Activated CD4-positive, alpha-beta T cell treated with anti-CD3 and anti-CD28 coated beads, Interleukin-2, amount 10 ng/mL, durations not matched to agents 7 days and 5 days (primary cell): ENCODE results near the gene POLR1G. TPM values are rescaled to one million over a fixed set of nuclear protein-coding genes. Genes with fewer than 3 reads are reported as not detected.
A peak's percentile ranks its signal among the peaks of the same experiment; 100 is the strongest.
"Not testable (repeated sequence)": the region's sequence is repeated elsewhere in the genome, so short reads cannot be mapped to it uniquely, and the experiment has no call there.

Source experiments
- CTCF ChIA-PET: fragments of 350-600 bp; sonication (Branson Sonifier 250); formaldehyde crosslinking; loops from one replicate; lab custom pipeline; 2021; ENCODE audit warnings: antibody characterized with exemption; lab: Charles Lee
- POLR2A ChIA-PET: fragments of 350-600 bp; sonication (Branson Sonifier 250); formaldehyde crosslinking; loops from one replicate; lab custom pipeline; 2021; ENCODE audit warnings: antibody characterized with exemption; lab: Charles Lee
- DNase-seq: peaks from one replicate; pipeline ENCODE4 v3.0.0-alpha.2; 2020
- H3K27ac Mint-ChIP-seq: one replicate; pipeline ENCODE4 v1.8.0; 2021; ENCODE audit warnings: mild to moderate bottlenecking, moderate library complexity, mixed read lengths
- H3K27me3 Mint-ChIP-seq: one replicate; pipeline ENCODE4 v1.8.0; 2021; ENCODE audit warnings: mixed read lengths
- H3K36me3 Mint-ChIP-seq: one replicate; pipeline ENCODE4 v1.8.0; 2021; ENCODE audit warnings: low read depth, mixed read lengths
- H3K4me1 Mint-ChIP-seq: one replicate; pipeline ENCODE4 v1.8.0; 2021; ENCODE audit warnings: mixed read lengths
- H3K4me3 Mint-ChIP-seq: one replicate; pipeline ENCODE4 v1.8.0; 2021; ENCODE audit warnings: mild to moderate bottlenecking, moderate library complexity, mixed read lengths
- H3K9me3 Mint-ChIP-seq: one replicate; pipeline ENCODE4 v1.8.0; 2021; ENCODE audit warnings: mixed read lengths
- total RNA-seq, 2 experiments: library from RNA; stranded (reverse); gene quantifications; one replicate each; pipeline ENCODE4 v1.2.3, GENCODE V29; 2021

Gene POLR1G
- total RNA-seq, 2 experiments from 2014 or later = 7.0 to 7.4 TPM

DNA sequence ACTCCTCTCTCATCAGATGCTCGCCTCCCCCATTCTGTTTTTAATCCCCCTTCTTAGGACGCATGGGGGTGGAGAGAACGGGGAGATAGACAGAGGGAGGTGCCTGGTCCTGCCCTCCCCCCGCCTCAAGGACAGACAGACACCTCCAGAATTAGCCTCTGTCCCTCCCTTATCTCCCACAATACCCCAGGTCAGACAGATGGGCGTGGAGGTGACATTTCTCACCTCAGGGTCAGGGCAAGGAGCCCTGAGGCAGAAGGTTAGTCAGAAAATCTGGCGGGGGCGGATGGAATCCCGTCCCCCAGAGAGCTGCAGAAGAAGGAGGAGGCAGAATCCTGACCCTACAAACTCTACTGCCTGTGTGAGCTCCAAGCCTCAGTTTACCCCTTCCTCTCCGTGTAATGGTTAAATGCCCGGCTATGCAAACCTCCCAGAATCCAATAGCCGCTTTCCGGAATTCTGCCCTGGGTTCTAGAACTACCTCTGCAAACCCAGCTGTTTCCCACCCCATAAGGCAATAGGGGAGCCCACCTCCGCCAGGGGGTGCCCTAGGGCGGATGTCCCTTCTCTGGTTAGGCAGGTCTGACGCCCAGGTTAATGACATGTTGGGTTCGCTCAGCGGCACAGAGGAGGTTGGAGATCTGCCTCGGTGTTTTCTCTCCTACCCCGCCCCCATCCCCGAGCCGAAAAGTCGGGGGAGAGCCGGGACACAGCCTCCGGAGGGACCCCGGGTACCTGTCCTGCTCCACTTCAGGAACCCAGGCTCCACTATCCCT is 2.5 kb upstream of the POLR1G start:
- Mint-ChIP-seq H3K4me1 (peaks cover 43% of the 10 kb centered on the region), H3K27ac (peak overlapping the region; percentile 95), H3K4me3 (peak overlapping the region; percentile 85), H3K36me3 (peaks cover 1% of the 10 kb centered on the region), H3K9me3 (no peaks in the 10 kb centered on the region), H3K27me3 (peaks cover 19% of the 10 kb centered on the region)
- ChIA-PET POLR2A (no interaction called here), CTCF (interaction anchor here (0.5 to 4.5 kb wide), 8 partner anchors 10 to 425 kb away, joined by 3 to 32 read pairs (median 4); no protein-coding TSS in a partner anchor)
- peak; percentile 75 for DNase-seq

DNA sequence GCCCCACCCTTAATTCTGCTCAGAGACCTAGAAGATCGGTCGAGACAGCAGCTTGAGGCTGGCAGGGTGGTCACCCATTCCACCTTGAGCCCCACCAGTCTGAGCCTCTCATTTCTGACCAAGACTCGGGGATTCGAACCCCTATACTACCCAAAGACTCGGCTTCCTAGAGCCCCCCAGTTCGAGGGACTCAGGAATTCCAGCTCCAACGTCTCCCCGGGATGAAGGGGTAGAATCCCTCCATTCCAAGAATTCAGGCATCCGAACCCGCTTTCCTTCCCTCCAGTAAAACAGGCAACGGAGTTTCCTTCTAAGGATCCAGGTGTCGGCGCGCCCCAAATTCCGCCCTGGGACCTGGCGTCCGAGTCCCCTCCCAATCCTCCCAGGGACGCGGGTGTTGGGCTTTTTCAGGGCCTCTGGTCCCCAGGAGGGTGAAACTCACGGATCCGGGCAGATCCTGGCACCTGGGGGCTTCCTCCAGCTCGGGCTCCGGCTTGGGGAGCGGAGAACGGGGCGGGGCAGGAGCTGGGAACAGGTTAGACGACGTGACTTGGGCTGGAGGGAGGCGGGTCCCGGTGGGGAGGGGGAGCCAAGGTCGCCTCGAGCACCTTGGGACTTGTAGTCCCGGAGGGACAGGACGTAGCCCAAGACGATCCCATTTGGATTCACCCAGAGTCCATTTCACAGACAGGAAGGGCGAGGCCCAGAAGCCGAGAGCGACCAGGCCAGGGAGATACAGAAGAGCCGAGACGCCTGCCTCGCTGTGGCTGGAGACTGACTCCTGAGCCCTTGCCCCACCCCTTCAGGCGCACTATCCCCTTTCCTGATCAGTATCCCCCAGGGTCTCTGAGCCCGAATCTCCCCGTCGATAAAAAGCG is 1.6 kb upstream of the POLR1G start, which contains the start of gene PPP1R13L:
PPP1R13L (minus strand) TSS at position 513 of the 878 bp plus-strand sequence. CDS start 6,751 bp downstream, outside the sequence.
- peak; percentile 74 for DNase-seq
- ChIA-PET CTCF (interaction anchor here (0.5 to 4.5 kb wide), 7 partner anchors 9 to 238 kb away, joined by 3 to 32 read pairs (median 4); no protein-coding TSS in a partner anchor), POLR2A (no interaction called here)
- peak within 1 kb of the TSS; percentile 95 for H3K27ac Mint-ChIP-seq
- H3K4me1 Mint-ChIP-seq = peaks cover 43% of the 10 kb centered on the region
- H3K9me3 Mint-ChIP-seq = no peaks in the 10 kb centered on the region
- peak within 1 kb of the TSS; percentile 85 for H3K4me3 Mint-ChIP-seq
- H3K36me3 Mint-ChIP-seq = peaks cover 1% of the 10 kb centered on the region
- peaks cover 19% of the 10 kb centered on the region for H3K27me3 Mint-ChIP-seq

DNA sequence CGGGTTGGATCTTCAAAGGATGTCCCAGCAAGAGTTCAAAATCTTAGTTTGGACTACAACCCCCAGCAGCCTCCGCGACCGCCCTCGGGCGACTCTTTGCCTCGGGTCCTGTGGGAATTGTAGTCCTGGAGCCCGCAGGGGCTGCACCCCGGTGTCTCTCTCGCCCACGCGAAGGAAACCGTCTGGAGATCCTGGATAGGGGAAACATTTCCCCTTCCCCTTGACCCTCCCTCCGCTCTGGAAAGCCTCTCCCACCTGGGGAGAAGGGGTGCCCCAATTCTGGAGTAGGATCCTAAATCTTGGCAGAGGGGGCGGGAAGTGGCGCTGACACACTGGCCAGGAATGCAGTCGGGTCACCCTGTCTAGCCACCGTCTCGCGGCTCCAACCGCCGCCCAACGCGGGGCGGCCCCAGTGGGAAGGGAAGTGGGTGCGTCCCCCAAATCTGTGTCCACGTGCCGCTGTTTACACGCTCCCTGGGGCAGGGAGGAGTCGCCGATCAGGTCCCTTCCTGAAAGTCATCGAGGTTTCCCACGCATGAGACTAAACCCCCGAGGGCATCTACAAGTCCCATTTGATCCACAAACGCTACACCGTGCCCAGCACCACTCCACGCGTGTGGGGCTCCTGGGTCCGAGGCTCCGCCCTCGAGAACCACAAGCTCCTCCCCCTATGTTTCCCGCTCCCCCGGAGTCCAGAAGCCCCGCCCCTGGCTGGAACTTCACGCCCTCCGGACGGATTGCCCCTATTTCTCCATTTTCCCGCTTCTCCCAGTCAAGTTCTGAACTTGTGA is 814 bp upstream of the POLR1G start:
- POLR2A ChIA-PET = no interaction called here
- DNase-seq = peak; percentile 88
- peak overlapping the region; percentile 85 for H3K4me3 Mint-ChIP-seq

DNA sequence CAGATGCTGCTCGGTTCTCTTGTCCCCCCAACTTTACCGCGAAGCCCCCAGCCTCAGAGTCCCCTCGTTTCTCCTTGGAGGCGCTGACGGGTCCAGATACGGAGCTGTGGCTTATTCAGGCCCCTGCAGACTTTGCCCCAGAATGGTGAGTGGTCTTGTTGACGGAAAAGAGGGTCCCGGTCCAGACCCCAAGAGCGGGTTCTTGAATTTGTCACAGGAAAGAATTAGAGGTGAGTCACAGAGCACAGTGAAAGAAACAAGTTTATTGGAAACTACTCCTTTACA is 589 bp downstream of the POLR1G start:
- no peak for DNase-seq
- ChIA-PET POLR2A (no interaction called here), CTCF (interaction anchor here (0.8 to 2.0 kb wide), 4 partner anchors 9 to 78 kb away, joined by 3 to 8 read pairs (median 5); no protein-coding TSS in a partner anchor)
- Mint-ChIP-seq H3K27ac (peak overlapping the region; percentile 95), H3K27me3 (peaks cover 19% of the 10 kb centered on the region), H3K4me1 (peaks cover 43% of the 10 kb centered on the region), H3K4me3 (peak overlapping the region; percentile 85), H3K9me3 (no peaks in the 10 kb centered on the region), H3K36me3 (peaks cover 1% of the 10 kb centered on the region)

More for the DNA sequence above, 814 bp upstream of the POLR1G start:
- H3K27me3 Mint-ChIP-seq = peaks cover 19% of the 10 kb centered on the region
- peak overlapping the region; percentile 95 for H3K27ac Mint-ChIP-seq
- CTCF ChIA-PET = interaction anchor here (0.7 to 4.5 kb wide), 5 partner anchors 34 to 255 kb away, joined by 3 to 32 read pairs (median 3); no protein-coding TSS in a partner anchor
- H3K9me3 Mint-ChIP-seq = no peaks in the 10 kb centered on the region
- H3K4me1 Mint-ChIP-seq = peaks cover 43% of the 10 kb centered on the region
- H3K36me3 Mint-ChIP-seq = peaks cover 1% of the 10 kb centered on the region

DNA sequence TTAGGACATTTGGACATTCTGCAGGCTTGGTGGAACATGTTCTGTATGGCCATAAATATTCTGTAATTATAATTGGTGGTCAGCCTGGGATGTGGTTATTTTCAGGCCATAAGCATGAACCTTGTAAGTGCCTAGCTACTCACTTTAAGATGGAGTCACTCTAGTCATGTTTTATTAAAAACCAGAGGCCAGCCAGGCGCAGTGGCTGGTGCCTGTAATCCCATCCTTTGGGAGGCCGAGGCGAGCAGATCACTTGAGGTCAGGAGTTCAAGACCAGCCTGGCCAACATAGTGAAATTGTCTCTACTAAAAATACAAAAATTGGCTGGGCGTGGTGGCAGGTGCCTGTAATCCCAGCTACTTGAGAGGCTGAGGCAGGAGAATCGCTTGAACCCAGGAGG is 1.1 kb downstream of the POLR1G start:
- Mint-ChIP-seq H3K27me3 (peaks cover 19% of the 10 kb centered on the region), H3K4me1 (peaks cover 41% of the 10 kb centered on the region), H3K4me3 (peak overlapping the region; percentile 85)
- H3K9me3 Mint-ChIP-seq, H3K36me3 Mint-ChIP-seq, H3K27ac Mint-ChIP-seq, DNase-seq, POLR2A ChIA-PET: not testable (repeated sequence)
- CTCF ChIA-PET = interaction anchor here (0.5 to 2.0 kb wide), 6 partner anchors 9 to 78 kb away, joined by 3 to 8 read pairs (median 4); no protein-coding TSS in a partner anchor

DNA sequence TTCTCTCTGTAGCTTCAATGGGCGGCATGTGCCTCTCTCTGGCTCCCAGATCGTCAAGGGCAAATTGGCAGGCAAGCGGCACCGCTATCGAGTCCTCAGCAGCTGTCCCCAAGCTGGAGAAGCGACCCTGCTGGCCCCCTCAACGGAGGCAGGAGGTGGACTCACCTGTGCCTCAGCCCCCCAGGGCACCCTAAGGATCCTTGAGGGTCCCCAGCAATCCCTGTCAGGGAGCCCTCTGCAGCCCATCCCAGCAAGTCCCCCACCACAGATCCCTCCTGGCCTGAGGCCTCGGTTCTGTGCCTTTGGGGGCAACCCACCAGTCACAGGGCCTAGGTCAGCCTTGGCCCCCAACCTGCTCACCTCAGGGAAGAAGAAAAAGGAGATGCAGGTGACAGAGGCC is 1.7 kb downstream of the POLR1G start:
- Mint-ChIP-seq H3K4me1 (peaks cover 40% of the 10 kb centered on the region), H3K27ac (no peak overlapping the region), H3K36me3 (peaks cover 6% of the 10 kb centered on the region), H3K4me3 (peak overlapping the region; percentile 14), H3K9me3 (no peaks in the 10 kb centered on the region), H3K27me3 (peaks cover 14% of the 10 kb centered on the region)
- POLR2A ChIA-PET = no interaction called here
- no peak for DNase-seq
- CTCF ChIA-PET = interaction anchor here (0.5 to 2.0 kb wide), 6 partner anchors 31 to 77 kb away, joined by 3 to 8 read pairs (median 4); no protein-coding TSS in a partner anchor

DNA sequence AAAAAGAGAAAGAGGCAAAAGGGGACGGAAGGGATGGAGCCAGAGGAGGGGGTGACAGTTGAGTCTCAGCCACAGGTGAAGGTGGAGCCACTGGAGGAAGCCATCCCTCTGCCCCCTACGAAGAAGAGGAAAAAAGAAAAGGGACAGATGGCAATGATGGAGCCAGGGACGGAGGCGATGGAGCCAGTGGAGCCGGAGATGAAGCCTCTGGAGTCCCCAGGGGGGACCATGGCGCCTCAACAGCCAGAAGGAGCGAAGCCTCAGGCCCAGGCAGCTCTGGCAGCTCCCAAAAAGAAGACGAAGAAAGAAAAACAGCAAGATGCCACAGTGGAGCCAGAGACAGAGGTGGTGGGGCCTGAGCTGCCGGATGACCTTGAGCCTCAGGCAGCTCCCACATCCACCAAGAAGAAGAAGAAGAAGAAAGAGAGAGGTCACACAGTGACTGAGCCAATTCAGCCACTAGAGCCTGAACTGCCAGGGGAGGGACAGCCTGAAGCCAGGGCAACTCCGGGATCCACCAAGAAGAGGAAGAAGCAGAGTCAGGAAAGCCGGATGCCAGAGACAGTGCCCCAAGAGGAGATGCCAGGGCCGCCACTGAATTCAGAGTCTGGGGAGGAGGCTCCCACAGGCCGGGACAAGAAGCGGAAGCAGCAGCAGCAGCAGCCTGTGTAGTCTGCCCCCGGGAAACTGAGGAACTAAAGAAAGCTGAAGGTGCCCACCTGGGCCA is 2.5 kb downstream of the POLR1G start:
- Mint-ChIP-seq H3K36me3 (peaks cover 15% of the 10 kb centered on the region), H3K27ac (no peak overlapping the region), H3K27me3 (peaks cover 5% of the 10 kb centered on the region), H3K4me3 (no peak overlapping the region), H3K4me1 (peaks cover 32% of the 10 kb centered on the region), H3K9me3 (no peaks in the 10 kb centered on the region)
- no peak for DNase-seq
- ChIA-PET CTCF (interaction anchor here (1.6 kb wide), 2 partner anchors 19 to 70 kb away, joined by 6 to 7 read pairs; no protein-coding TSS in a partner anchor), POLR2A (no interaction called here)

DNA sequence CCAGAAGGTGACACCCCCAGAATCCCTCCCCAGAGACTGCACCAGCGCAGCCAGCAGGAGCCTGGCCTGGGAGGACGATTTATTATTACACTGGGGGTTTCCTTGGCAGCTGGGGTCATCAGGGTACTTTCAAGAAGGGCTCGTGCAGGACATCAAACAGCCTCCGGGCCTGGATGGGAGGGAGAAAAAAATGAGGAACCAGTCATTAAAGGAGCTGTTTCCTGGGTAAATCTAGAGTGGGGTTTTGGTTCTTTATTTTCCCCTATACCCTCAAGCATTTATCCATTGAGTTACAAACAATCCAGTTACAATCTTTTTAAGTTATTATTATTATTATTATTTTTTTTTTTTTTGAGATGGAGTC is 3.1 kb downstream of the POLR1G start:
- Mint-ChIP-seq H3K9me3 (no peaks in the 10 kb centered on the region), H3K4me1 (peaks cover 26% of the 10 kb centered on the region), H3K27ac (no peak overlapping the region), H3K36me3 (peaks cover 21% of the 10 kb centered on the region), H3K27me3 (no peaks in the 10 kb centered on the region), H3K4me3 (no peak overlapping the region)
- POLR2A ChIA-PET = no interaction called here
- no peak for DNase-seq
- CTCF ChIA-PET = interaction anchor here (1.6 kb wide), 2 partner anchors 18 to 69 kb away, joined by 6 to 7 read pairs; no protein-coding TSS in a partner anchor

DNA sequence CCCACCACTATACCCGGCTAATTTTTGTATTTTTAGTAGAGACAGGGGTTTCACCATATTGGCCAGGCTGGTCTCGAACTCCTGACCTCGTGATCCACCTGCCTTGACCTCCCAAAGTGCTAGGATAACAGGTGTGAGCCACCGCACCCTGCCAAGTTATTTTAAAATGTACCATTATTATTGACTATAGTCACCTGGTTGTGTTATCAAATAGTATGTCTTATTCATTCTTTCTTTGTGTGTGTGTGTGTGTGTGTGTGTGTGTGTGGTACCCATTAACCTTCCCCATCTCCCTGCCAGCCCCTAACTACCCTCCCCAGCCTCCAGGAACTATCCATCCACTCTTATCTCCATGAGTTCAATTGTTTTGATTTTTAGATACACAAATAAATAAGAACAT is 3.9 kb downstream of the POLR1G start:
- H3K27ac Mint-ChIP-seq, DNase-seq, H3K9me3 Mint-ChIP-seq, POLR2A ChIA-PET, H3K4me3 Mint-ChIP-seq, H3K27me3 Mint-ChIP-seq: not testable (repeated sequence)
- H3K36me3 Mint-ChIP-seq = peaks cover 22% of the 10 kb centered on the region
- CTCF ChIA-PET = interaction anchor here (1.1 kb wide), 1 partner anchor 75 kb away, joined by 4 read pairs; no protein-coding TSS in a partner anchor
- H3K4me1 Mint-ChIP-seq = peaks cover 18% of the 10 kb centered on the region

DNA sequence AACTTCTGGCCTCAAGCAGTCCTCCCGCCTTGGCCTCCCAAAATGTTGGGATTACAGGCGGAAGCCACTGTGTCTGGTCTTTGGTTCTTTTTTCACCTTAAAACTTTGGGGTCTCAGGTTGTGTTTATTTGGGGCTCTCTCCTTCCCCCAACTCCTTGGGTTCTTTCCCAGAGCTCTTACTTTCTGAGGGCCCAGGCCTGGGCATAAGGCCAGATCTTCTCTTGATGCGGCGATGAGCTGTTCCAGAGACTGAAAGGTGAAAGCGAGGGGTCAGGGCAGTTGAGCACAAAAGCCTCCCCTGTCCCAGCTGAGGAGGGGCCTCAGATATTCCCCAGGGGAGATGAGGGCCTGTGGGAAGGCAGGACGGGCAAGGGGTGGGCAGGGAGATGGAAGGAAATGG is 7.1 kb downstream of the POLR1G start:
- Mint-ChIP-seq H3K36me3 (peaks cover 36% of the 10 kb centered on the region), H3K27me3 (no peaks in the 10 kb centered on the region)

DNA sequence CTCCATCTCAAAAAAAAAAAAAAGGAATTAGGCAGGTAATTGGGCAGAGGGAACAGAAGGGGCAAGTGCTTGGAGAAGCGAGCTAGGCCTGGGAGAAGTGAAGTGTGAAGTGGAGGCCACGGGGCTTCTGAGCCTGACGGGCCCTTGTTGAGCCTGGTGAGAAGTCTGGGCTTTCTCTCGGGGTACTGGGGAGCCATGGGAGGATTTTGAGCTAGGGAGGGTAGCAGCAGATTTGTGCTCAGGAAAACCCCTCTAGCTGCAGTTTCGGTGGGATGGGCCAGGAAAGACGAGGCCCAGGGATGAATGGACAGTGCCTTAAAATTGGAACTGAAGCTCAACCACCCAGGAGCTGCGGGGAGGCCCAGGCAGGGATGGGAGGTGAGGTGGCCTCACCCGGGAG is 8.0 kb downstream of the POLR1G start:
- peaks cover 16% of the 10 kb centered on the region for H3K4me1 Mint-ChIP-seq
- H3K27ac Mint-ChIP-seq = no peak overlapping the region
- H3K36me3 Mint-ChIP-seq = peaks cover 42% of the 10 kb centered on the region
- no peaks in the 10 kb centered on the region for H3K9me3 Mint-ChIP-seq
- no peak for DNase-seq
- no peaks in the 10 kb centered on the region for H3K27me3 Mint-ChIP-seq
- ChIA-PET POLR2A (no interaction called here), CTCF (interaction anchor here (0.7 to 2.5 kb wide), 7 partner anchors 9 to 71 kb away, joined by 3 to 13 read pairs (median 4); partner anchors contain the start of genes ERCC1 and PPP1R13L)
- no peak overlapping the region for H3K4me3 Mint-ChIP-seq

More for the DNA sequence above, 7.1 kb downstream of the POLR1G start:
- no peak for DNase-seq
- POLR2A ChIA-PET = no interaction called here
- Mint-ChIP-seq H3K9me3 (no peaks in the 10 kb centered on the region), H3K4me3 (no peak overlapping the region), H3K4me1 (peaks cover 6% of the 10 kb centered on the region), H3K27ac (no peak overlapping the region)
- CTCF ChIA-PET = interaction anchor here (0.5 to 2.5 kb wide), 6 partner anchors 9 to 314 kb away, joined by 3 to 13 read pairs (median 4); partner anchors contain the start of gene PPP1R13L
